OCI-LY3 (cell line): Measurements from ENCODE around the gene KCNIP1.
"Not testable (repeated sequence)": the region's sequence is repeated elsewhere in the genome, so short reads cannot be mapped to it uniquely, and the experiment has no call there.

Experiments
- H2AFZ ChIP-seq: fragments of 200-600, 300-600 bp; shearing (Covaris generic); 2 replicates; pipeline ENCODE4 v1.6.0; 2014; ENCODE audit warnings: antibody characterized with exemption, low read depth, low read length
- H3K27ac ChIP-seq: fragments of 200-600, 300-600 bp; sonication (generic); 2 replicates; pipeline ENCODE4 v1.5.1; 2014; ENCODE audit warnings: mild to moderate bottlenecking, low read length, moderate library complexity, mixed read lengths
- H3K27me3 ChIP-seq: fragments of 200-600, 300-600 bp; sonication (generic); 2 replicates; pipeline ENCODE4 v1.6.1; 2014; ENCODE audit warnings: low read depth, low read length, mixed read lengths
- H3K36me3 ChIP-seq: fragments of 200-600, 300-600 bp; sonication (generic); replicated peaks from 2 replicates; pipeline ENCODE3; 2014; ENCODE audit warnings: low read depth, low read length, mixed read lengths
- H3K4me1 ChIP-seq: fragments of 300-600, 200-600 bp; sonication (generic); 2 replicates; pipeline ENCODE4 v1.6.1; 2014; ENCODE audit warnings: low read length, mixed read lengths
- H3K4me2 ChIP-seq: fragments of 200-600, 300-600 bp; sonication (generic); 2 replicates; pipeline ENCODE4 v1.6.1; 2014; ENCODE audit warnings: low read length, mixed read lengths
- H3K4me3 ChIP-seq: fragments of 300-600, 200-600 bp; sonication (generic); 2 replicates; pipeline ENCODE4 v1.5.1; 2014; ENCODE audit warnings: antibody characterized with exemption, mild to moderate bottlenecking, low read length, moderate library complexity
- H3K79me2 ChIP-seq: fragments of 300-600, 200-600 bp; shearing (Covaris generic); 2 replicates; pipeline ENCODE4 v1.6.1; 2014; ENCODE audit warnings: mild to moderate bottlenecking, low read length, mixed read lengths
- H3K9ac ChIP-seq: fragments of 300-600, 200-600 bp; shearing (Covaris generic); 2 replicates; pipeline ENCODE4 v1.6.0; 2014; ENCODE audit warnings: mild to moderate bottlenecking, low read length, moderate library complexity
- H3K9me3 ChIP-seq: fragments of 200-600, 300-600 bp; shearing (Covaris generic); 2 replicates; pipeline ENCODE4 v1.6.1; 2014; ENCODE audit warnings: low read length, mixed read lengths; ENCODE audit not compliant: insufficient read depth
- H4K20me1 ChIP-seq: fragments of 200-600, 300-600 bp; sonication (generic); 2 replicates; pipeline ENCODE4 v1.6.1; 2016; ENCODE audit warnings: low read length, mixed read lengths; ENCODE audit not compliant: insufficient read depth
- EZH2phosphoT487 ChIP-seq: fragments of 200-600 bp; shearing (Covaris generic); IDR thresholded peaks from 2 replicates; pipeline ENCODE4 v1.6.1; 2018; ENCODE audit warnings: antibody characterized with exemption, mixed run types, low read depth
- TF ChIP-seq, protein P1 (sequence below): fragments of 200-600, 300-600 bp; sonication (generic); IDR thresholded peaks from 2 replicates; pipeline ENCODE4 v1.5.1; 2014; ENCODE audit warnings: antibody characterized with exemption, low read length, low read depth

Gene KCNIP1

DNA sequence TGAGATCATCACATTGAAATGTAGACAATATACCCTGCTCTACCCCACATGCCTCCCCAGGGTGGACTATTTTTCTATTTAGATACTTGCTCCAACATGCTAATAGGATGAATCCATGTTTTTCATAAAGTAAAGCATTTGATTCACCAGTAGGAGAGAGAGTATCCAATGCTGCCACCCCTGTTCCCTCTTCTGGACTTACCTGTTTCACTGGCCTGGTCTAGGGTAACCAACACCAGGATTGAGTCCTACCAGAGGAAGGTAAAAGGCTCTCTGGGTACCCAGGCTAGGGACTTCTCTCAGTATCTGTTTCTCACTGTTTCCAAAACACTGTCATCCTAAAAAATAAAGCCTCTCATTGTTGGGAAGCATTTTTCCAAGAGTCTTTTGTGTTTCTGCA, 249.5 kb downstream of the KCNIP1 start:
- Histone ChIP-seq H2AFZ (no peak overlapping the region), H3K36me3 (no peaks in the 10 kb centered on the region), H3K9ac (no peak overlapping the region), H3K9me3 (no peaks in the 10 kb centered on the region), H3K4me2 (no peak overlapping the region), H3K79me2 (no peaks in the 10 kb centered on the region), H4K20me1 (no peaks in the 10 kb centered on the region; the same call in 1 of the 2 replicates), H3K4me1 (peaks cover 13% of the 10 kb centered on the region), H3K27me3 (peaks cover 84% of the 10 kb centered on the region), H3K27ac (no peak overlapping the region), H3K4me3 (no peak overlapping the region)
- TF ChIP-seq, protein P1, sequence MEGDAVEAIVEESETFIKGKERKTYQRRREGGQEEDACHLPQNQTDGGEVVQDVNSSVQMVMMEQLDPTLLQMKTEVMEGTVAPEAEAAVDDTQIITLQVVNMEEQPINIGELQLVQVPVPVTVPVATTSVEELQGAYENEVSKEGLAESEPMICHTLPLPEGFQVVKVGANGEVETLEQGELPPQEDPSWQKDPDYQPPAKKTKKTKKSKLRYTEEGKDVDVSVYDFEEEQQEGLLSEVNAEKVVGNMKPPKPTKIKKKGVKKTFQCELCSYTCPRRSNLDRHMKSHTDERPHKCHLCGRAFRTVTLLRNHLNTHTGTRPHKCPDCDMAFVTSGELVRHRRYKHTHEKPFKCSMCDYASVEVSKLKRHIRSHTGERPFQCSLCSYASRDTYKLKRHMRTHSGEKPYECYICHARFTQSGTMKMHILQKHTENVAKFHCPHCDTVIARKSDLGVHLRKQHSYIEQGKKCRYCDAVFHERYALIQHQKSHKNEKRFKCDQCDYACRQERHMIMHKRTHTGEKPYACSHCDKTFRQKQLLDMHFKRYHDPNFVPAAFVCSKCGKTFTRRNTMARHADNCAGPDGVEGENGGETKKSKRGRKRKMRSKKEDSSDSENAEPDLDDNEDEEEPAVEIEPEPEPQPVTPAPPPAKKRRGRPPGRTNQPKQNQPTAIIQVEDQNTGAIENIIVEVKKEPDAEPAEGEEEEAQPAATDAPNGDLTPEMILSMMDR = no peak
- no peak for TF ChIP-seq EZH2phosphoT487

DNA sequence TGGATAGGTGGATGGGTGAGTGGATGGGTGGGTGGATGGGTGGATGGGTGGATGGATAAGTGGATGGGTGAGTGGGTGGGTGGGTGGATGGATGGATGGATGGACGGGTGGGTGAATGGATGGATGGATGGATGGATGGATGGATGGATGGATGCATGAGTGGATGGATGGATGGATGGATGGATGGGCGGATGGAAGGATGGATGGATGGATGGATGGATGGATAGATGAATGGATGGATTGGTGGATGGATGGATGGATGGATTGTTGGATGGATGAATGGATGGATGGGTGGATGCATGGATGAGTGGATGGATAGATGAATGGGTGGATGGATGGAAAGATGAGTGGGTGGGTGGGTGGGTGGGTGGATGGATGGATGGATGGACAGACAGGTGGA, 250.7 kb downstream of the KCNIP1 start:
- H3K4me1 ChIP-seq = peaks cover 13% of the 10 kb centered on the region
- not testable (repeated sequence) for H3K4me3 ChIP-seq, H3K27ac ChIP-seq, H2AFZ ChIP-seq, H3K36me3 ChIP-seq, H3K4me2 ChIP-seq, H3K79me2 ChIP-seq, H3K9me3 ChIP-seq, H3K9ac ChIP-seq, H4K20me1 ChIP-seq
- peaks cover 81% of the 10 kb centered on the region for H3K27me3 ChIP-seq

DNA sequence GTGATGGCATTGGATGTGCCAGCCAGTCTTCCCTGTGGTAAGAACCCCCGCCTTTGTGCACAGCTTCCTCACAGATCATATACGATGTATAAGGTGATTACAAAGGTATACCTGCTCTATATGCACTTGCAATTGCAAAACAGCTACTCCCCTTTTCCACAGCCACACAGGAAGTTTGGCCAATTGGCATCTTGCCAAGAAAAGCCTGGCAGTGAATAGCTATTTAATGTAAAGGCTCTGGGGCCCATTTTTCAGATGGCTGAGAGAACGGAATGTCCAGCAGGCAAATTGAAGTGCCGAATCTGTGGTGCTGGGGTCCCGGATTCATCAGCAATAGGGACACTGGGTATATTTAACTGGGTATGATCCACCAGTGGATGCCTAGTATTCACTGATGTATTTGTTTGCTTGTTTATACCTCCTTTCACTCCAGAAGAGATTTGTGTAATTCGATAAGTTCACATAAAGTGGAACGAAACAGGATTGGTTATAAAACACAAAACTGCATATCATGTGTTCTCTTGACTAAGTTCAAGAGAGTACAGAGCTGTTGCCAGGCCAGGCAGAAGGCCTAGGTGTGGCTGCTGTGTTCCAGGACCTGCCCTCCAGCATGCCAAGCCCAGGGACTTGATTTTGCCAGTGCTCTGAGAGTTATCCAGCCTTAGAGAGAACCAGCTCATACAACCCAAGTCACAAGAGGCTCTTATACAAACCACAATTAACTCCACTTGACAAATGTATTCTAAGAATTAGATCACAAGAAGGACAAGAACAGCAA, 252.0 kb downstream of the KCNIP1 start:
- no peak for TF ChIP-seq EZH2phosphoT487
- TF ChIP-seq, protein P1 = no peak

DNA sequence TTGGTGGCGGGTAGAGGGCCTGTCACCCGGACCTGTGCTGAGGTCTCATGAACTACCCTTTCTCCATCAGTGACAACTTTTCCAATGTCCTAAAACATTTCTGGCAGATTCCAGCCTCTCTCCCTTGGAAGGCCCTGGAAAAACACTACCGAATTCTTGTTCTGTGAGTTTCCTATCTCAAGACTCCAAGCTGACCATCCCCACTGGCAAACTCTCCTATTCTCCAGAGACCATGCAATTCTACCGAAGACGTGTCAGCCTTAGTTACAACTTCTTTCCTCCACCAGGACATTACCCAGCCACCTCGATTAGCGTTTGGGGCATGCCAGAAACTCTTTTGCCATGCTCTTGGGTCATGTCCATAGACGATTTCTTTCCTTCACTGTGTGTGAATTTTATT, 252.9 kb downstream of the KCNIP1 start:
- Histone ChIP-seq H3K4me1 (peaks cover 21% of the 10 kb centered on the region), H3K27me3 (peaks cover 82% of the 10 kb centered on the region)
- TF ChIP-seq, protein P1 = no peak
- no peak for TF ChIP-seq EZH2phosphoT487

More for the DNA sequence above, 252.0 kb downstream of the KCNIP1 start:
- Histone ChIP-seq H3K9ac (no peak overlapping the region), H3K27ac (no peak overlapping the region), H3K79me2 (no peaks in the 10 kb centered on the region), H3K36me3 (no peaks in the 10 kb centered on the region), H3K9me3 (no peaks in the 10 kb centered on the region), H2AFZ (no peak overlapping the region), H3K4me3 (no peak overlapping the region), H3K27me3 (peaks cover 81% of the 10 kb centered on the region), H3K4me1 (peaks cover 14% of the 10 kb centered on the region), H3K4me2 (no peak overlapping the region), H4K20me1 (no peaks in the 10 kb centered on the region; the same call in 1 of the 2 replicates)

More for the DNA sequence above, 252.9 kb downstream of the KCNIP1 start:
- H3K4me2 ChIP-seq = peak overlapping the region; percentile 20; the same call in 1 of the 2 replicates
- no peak overlapping the region for H2AFZ ChIP-seq
- H3K36me3 ChIP-seq = no peaks in the 10 kb centered on the region
- H3K79me2 ChIP-seq = no peaks in the 10 kb centered on the region
- H3K4me3 ChIP-seq = no peak overlapping the region
- no peak overlapping the region for H3K9ac ChIP-seq
- no peak overlapping the region for H3K27ac ChIP-seq
- no peaks in the 10 kb centered on the region; the same call in 1 of the 2 replicates for H4K20me1 ChIP-seq
- no peaks in the 10 kb centered on the region for H3K9me3 ChIP-seq
